Stimulated activated naive CD8-positive, alpha-beta T cell treated with anti-CD3 and anti-CD28 coated beads, Interleukin-15, Interleukin-2, amounts not matched to agents 100 ng/mL and 50 ng/mL, for 24 hours (primary cell): Measurements from ENCODE around the gene GSN.

Experiments
- H3K27ac Mint-ChIP-seq: one replicate; pipeline ENCODE4 v1.8.0; 2021; ENCODE audit warnings: mild to moderate bottlenecking, mixed read lengths
- H3K27me3 Mint-ChIP-seq: one replicate; pipeline ENCODE4 v1.8.0; 2021; ENCODE audit warnings: mixed read lengths
- H3K36me3 Mint-ChIP-seq: one replicate; pipeline ENCODE4 v1.8.0; 2021; ENCODE audit warnings: low read depth, mixed read lengths
- H3K4me1 Mint-ChIP-seq: one replicate; pipeline ENCODE4 v1.8.0; 2021; ENCODE audit warnings: low read depth, mixed read lengths
- H3K4me3 Mint-ChIP-seq: one replicate; pipeline ENCODE4 v1.8.0; 2021; ENCODE audit warnings: mild to moderate bottlenecking, mixed read lengths
- H3K9me3 Mint-ChIP-seq: one replicate; pipeline ENCODE4 v1.8.0; 2021; ENCODE audit warnings: mixed read lengths

The GSN gene

GRCh38 chr9:121323449-121324151 is 55.6 kb downstream of the GSN start:
- Mint-ChIP-seq H3K36me3 (peaks cover 3% of the 10 kb centered on the region), H3K27ac (no peak overlapping the region), H3K4me1 (peaks cover 18% of the 10 kb centered on the region), H3K27me3 (no peaks in the 10 kb centered on the region), H3K4me3 (no peak overlapping the region), H3K9me3 (no peaks in the 10 kb centered on the region)

GRCh38 chr9:121324316-121324715 is 56.4 kb downstream of the GSN start:
- H3K9me3 Mint-ChIP-seq = no peaks in the 10 kb centered on the region
- H3K4me3 Mint-ChIP-seq = no peak overlapping the region
- peaks cover 18% of the 10 kb centered on the region for H3K4me1 Mint-ChIP-seq
- no peak overlapping the region for H3K27ac Mint-ChIP-seq
- H3K36me3 Mint-ChIP-seq = peaks cover 6% of the 10 kb centered on the region
- no peaks in the 10 kb centered on the region for H3K27me3 Mint-ChIP-seq

DNA sequence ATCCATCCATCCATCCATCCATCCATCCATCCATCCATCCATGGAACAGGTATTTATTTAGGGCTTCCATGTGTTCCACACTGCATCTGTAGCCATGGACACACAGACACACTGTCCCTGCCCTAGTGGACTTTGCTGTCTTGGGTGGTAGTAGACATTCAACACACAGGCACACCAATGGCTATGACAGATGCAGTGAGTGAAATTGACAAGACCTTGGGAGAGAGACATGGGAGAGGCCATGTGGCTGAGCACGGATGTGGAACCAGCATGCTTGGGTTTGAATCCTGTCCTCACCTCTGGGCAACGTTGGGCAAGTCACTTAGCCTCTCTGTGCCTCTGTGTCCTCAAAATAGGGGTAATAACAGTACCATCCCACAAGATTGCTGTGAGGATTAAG is 56.8 kb downstream of the GSN start:
- no peak overlapping the region for H3K27ac Mint-ChIP-seq

GRCh38 chr9:121325387-121325786 is 57.4 kb downstream of the GSN start:
- H3K9me3 Mint-ChIP-seq = no peaks in the 10 kb centered on the region
- peaks cover 14% of the 10 kb centered on the region for H3K4me1 Mint-ChIP-seq
- no peak overlapping the region for H3K4me3 Mint-ChIP-seq
- no peak overlapping the region for H3K27ac Mint-ChIP-seq
- peaks cover 14% of the 10 kb centered on the region for H3K36me3 Mint-ChIP-seq
- H3K27me3 Mint-ChIP-seq = no peaks in the 10 kb centered on the region

More for the DNA sequence above, 56.8 kb downstream of the GSN start:
- Mint-ChIP-seq H3K9me3 (no peaks in the 10 kb centered on the region), H3K27me3 (no peaks in the 10 kb centered on the region), H3K36me3 (peaks cover 11% of the 10 kb centered on the region), H3K4me3 (no peak overlapping the region), H3K4me1 (peaks cover 18% of the 10 kb centered on the region)

GRCh38 chr9:121326130-121326838 is 58.3 kb downstream of the GSN start:
- peaks cover 8% of the 10 kb centered on the region for H3K4me1 Mint-ChIP-seq
- H3K36me3 Mint-ChIP-seq = peaks cover 14% of the 10 kb centered on the region

GRCh38 chr9:121326901-121327613 is 59.1 kb downstream of the GSN start:
- H3K4me1 Mint-ChIP-seq = peaks cover 5% of the 10 kb centered on the region
- no peaks in the 10 kb centered on the region for H3K27me3 Mint-ChIP-seq
- no peak overlapping the region for H3K27ac Mint-ChIP-seq
- peaks cover 14% of the 10 kb centered on the region for H3K36me3 Mint-ChIP-seq
- no peaks in the 10 kb centered on the region for H3K9me3 Mint-ChIP-seq
- no peak overlapping the region for H3K4me3 Mint-ChIP-seq

More at GRCh38 chr9:121326130-121326838, 58.3 kb downstream of the GSN start:
- Mint-ChIP-seq H3K9me3 (no peaks in the 10 kb centered on the region), H3K27me3 (no peaks in the 10 kb centered on the region), H3K4me3 (no peak overlapping the region), H3K27ac (no peak overlapping the region)

DNA sequence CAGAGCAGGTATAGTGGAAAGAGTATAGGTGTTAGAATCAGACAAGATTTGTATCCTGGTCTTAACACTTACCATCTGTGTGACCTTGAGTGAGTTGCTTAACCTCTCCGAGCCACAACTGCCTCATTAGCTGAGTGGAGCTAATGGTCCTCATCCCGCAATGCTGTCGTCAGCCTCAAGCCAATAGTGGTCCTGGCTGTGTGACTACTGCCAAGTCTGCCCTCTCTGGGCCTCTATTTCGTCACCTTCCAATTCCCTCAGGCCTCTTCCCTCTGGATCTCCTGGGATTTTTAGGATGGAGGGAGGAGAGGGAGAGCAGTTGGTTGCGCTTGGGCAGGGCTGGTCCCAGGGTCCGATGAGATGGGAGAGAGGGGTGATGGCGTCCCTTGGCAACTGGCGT is 60.5 kb downstream of the GSN start:
- no peaks in the 10 kb centered on the region for H3K27me3 Mint-ChIP-seq
- no peak overlapping the region for H3K4me3 Mint-ChIP-seq
- peaks cover 14% of the 10 kb centered on the region for H3K36me3 Mint-ChIP-seq
- H3K27ac Mint-ChIP-seq = no peak overlapping the region
- no peaks in the 10 kb centered on the region for H3K4me1 Mint-ChIP-seq
- no peaks in the 10 kb centered on the region for H3K9me3 Mint-ChIP-seq

DNA sequence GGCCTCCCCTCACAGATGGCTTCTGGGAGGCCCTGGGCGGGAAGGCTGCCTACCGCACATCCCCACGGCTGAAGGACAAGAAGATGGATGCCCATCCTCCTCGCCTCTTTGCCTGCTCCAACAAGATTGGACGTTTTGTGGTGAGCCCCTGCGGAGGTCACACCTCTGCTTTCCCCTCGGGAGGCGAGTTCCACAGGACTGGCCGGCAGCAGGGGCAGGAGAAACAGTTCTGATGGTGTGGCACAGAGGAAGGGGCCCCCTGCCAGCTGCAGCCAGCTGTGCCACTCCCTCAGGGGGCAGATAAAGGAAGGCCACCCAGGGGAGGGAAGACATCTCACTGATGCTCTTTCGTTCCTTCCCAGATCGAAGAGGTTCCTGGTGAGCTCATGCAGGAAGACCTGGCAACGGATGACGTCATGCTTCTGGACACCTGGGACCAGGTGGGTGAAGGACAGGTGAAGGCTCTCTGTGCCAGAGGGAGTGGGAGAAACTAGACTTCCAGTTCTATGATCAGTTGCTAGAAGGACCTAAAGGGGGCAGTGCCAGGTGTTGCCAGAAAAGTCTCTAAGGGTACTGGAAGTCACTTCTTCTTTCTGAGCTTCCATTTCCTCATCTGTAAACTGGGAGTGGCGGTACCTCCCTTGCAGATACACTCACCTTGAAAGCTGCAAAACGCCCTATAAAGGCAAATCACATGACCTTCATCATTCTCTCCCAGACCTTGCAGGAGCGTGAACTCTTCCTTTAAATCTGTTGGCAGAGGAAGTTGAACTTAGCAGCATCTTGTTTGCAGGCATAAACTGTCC is 61.1 kb downstream of the GSN start:
- H3K36me3 Mint-ChIP-seq = peaks cover 14% of the 10 kb centered on the region

DNA sequence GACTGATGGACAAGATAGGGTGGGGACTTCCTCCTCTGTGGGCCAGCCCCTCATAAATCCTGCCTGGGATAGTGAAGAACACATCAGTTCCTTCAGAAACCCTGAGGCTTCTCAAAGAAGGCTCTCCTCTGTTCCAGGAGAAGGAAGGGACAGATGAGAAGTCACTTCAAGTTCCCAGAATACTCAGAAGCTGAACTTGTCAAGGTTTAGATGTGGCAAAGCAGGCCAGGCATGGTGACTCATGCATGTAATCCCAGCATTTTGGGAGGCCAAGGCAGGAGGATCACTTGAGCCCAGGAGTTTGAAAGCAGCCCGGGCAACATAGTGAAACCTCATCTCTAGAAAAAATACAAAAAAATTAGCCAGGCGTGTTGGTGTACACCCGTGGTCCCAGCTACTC is 63.6 kb downstream of the GSN start:
- H3K27ac Mint-ChIP-seq = no peak overlapping the region
- H3K4me1 Mint-ChIP-seq = no peaks in the 10 kb centered on the region
- no peak overlapping the region for H3K4me3 Mint-ChIP-seq
- H3K36me3 Mint-ChIP-seq = peaks cover 19% of the 10 kb centered on the region
- no peaks in the 10 kb centered on the region for H3K27me3 Mint-ChIP-seq
- no peaks in the 10 kb centered on the region for H3K9me3 Mint-ChIP-seq

More for the DNA sequence above, 61.1 kb downstream of the GSN start:
- H3K27ac Mint-ChIP-seq = no peak overlapping the region
- no peak overlapping the region for H3K4me3 Mint-ChIP-seq
- no peaks in the 10 kb centered on the region for H3K9me3 Mint-ChIP-seq
- H3K27me3 Mint-ChIP-seq = no peaks in the 10 kb centered on the region
- H3K4me1 Mint-ChIP-seq = no peaks in the 10 kb centered on the region

GRCh38 chr9:121331992-121332685 is 64.2 kb downstream of the GSN start:
- Mint-ChIP-seq H3K27ac (no peak overlapping the region), H3K9me3 (no peaks in the 10 kb centered on the region), H3K4me1 (no peaks in the 10 kb centered on the region), H3K4me3 (no peak overlapping the region), H3K27me3 (no peaks in the 10 kb centered on the region), H3K36me3 (peaks cover 19% of the 10 kb centered on the region)

DNA sequence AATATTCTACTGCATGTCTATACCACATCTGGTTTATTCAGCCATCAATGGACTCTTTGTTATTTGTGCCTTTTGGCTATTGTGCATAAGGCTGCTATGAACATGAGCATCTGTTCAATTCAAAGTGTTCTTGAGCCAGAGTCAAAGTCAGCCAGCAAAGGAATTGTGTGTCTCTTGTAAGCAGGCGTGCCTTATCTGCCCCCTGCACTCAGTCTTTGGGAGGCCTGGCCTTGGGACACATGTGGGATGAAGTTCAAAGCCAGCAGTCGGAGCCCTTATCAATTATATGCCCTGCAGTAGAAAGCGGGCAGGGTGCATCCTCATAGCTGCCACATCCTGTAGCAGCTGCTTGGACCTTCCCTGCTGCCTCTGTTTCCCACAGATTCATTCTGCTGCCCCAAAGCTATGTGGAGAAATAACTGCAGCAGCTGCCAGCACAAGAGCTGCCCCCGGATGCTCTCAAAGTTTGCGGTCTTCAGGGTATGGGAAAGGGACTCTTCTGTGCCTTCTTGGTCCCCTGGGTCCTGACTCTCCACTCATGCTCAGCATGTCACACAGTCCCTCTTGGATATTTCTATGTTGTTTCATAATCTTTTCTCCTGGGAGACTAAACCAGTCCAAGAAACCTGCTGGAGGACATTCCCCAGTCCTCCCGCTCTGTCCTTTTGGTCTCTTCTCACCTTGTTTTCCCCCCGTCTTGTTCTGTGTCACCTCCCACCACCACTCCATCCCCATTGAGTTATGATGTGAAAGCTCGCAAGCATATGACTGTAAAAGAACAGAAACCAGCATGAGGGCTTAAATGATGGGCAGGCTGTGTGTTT is 66.2 kb downstream of the GSN start:
- no peak overlapping the region for H3K4me3 Mint-ChIP-seq

GRCh38 chr9:121336665-121337064 is 68.7 kb downstream of the GSN start:
- Mint-ChIP-seq H3K4me1 (peaks cover 2% of the 10 kb centered on the region), H3K27me3 (no peaks in the 10 kb centered on the region), H3K4me3 (no peak overlapping the region), H3K36me3 (peaks cover 32% of the 10 kb centered on the region), H3K27ac (no peak overlapping the region), H3K9me3 (no peaks in the 10 kb centered on the region)

More for the DNA sequence above, 66.2 kb downstream of the GSN start:
- no peak overlapping the region for H3K27ac Mint-ChIP-seq
- H3K36me3 Mint-ChIP-seq = peaks cover 29% of the 10 kb centered on the region
- H3K9me3 Mint-ChIP-seq = no peaks in the 10 kb centered on the region
- no peaks in the 10 kb centered on the region for H3K27me3 Mint-ChIP-seq
- no peaks in the 10 kb centered on the region for H3K4me1 Mint-ChIP-seq

- no peak overlapping the region for H3K27ac Mint-ChIP-seq
- H3K36me3 Mint-ChIP-seq = peaks cover 35% of the 10 kb centered on the region
- no peak overlapping the region for H3K4me3 Mint-ChIP-seq
- no peaks in the 10 kb centered on the region for H3K27me3 Mint-ChIP-seq
- peaks cover 6% of the 10 kb centered on the region for H3K4me1 Mint-ChIP-seq
- H3K9me3 Mint-ChIP-seq = no peaks in the 10 kb centered on the region
Observed at GRCh38 chr9:121339437-121339836, 71.5 kb downstream of the GSN start.
